T-helper 1 cell treated with Interleukin-12 subunit alpha and Interleukin-12 subunit beta and Interleukin-4 antibody, amounts not matched to agents 30 ng/mL and 1 ng/mL, for 36 hours (primary cell): Measurements from ENCODE around the gene PPP4C. TPM values are rescaled to one million over a fixed set of nuclear protein-coding genes. Genes with fewer than 3 reads are reported as not detected.

Experiments used
- intact Hi-C: fragments of 100-400 bp; cut with micrococcal nuclease; formaldehyde crosslinking; loops from one replicate; pipeline ENCODE4 v1.15.1; 2024
- total RNA-seq: library from RNA; stranded (reverse); gene quantifications from 2 replicates; pipeline ENCODE4 v1.2.3, GENCODE V29; 2022

Gene PPP4C
- total RNA-seq, 1 donor from 2014 or later = 147 TPM

DNA sequence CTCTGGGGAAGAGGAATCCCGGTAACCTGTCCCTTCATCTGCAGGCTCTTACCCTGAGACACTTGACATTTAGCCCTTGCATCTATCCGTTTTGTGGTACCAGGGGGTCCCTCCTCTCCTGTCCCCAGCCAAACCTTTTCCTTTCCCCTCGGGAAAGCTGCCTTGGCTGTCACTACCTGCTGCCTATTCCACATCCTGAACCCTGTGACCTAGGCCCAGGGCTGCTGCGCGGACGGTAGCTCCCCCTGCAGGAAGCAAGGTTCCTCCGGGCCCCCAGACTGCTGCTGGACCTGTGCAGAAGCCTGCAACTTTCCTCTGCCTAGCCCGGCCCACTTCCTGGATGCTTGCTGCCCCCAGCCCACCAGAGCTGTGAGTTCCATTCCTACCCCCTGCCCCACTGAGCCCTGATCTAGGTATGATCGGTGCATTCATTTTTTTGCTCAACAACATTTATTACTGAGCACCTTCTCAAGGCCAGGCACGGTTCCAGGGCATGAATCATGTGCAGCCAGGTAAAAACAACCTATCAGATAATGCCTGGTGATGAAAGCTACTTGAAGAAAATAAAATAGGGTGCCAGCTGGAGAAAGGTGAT lies 20.7 kb upstream of the PPP4C start:
- intact Hi-C loops = no loop called here

DNA sequence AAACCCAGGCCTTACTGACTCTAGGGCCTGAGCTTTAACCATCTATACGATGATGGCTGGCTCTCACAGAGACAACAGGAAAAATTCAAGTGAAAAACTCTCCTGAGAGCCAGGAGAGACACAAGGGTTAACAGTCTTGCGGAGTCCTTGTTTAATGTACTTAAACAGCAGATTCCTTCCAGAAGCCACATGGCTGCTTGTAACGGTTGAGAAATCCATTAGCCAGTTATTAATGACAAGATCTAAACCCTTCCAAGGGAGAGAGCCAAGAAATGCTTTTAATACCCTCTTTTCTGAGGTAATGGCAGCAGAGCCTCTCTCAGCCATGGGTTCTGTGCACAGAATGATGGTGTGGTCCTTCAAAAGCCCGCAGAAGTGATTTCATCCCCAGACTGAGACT lies 15.4 kb upstream of the PPP4C start:
- intact Hi-C loops = loop anchor here (2.0 kb wide), 1 partner anchor 68 kb away; no protein-coding TSS in a partner anchor

DNA sequence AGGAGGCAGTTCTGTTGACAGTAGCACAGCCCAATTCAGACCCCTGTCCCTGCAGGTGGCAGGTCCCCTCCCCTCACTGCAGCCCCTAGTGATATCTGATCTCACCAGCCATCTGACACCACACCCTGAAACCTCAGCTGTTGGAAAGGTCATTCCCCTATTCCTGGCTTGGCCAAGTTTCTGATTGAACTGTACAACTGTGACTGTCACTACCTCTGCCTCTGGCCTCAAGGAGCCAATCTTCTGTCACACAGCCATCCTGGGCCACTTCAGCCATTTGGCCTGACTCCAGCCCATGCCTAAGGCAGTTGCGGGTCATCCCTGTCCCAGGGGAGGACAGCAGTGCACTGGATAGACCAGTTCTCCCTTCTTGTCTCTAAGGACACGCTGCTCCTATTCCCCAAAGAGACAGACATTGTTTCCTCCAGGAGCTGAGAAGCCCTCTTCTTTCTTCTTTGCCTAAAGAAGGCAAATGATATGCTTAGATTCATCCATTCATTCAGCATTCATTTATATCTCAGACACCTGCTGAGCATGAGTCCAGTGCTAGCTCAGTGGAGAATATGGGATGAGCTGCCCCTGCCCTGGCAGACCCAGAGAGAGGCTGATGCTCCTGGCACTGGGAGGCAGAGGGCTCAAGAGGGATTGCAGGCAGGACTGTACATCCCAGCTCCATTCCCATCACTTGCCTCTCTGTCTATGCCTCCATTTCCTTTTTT lies 14.8 kb upstream of the PPP4C start:
- intact Hi-C loops = loop anchor here (2.0 kb wide), 1 partner anchor 68 kb away; no protein-coding TSS in a partner anchor

DNA sequence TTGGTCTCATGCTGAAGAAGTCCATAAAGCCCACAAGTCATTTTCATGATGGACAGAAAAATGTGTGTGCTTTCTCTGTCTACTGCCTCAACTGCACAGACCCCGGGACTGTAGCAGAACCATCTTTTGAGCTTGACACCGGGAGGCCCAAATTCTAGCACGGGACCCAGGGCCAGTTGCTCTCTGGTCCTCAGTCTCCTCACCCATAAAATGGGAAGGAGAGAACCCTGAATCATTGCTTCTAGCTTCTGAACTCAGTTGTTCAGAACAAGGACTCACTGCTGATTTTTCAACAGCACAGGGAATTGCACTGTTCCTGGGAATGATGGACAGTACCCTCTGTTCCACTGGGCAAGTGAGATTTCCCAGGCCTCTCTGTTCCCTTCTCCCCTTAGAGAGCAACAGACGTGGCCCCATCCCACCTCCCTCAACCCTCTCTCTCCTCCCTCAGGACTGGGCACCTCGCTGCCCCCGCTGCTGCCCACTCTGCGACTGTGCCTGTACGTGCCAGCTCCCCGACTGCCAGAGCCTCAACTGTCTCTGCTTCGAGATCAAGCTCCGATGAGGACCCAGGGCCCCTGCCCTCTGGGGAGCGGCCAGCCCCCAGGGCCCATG lies 12.4 kb upstream of the PPP4C start:
- intact Hi-C loops = no loop called here

DNA sequence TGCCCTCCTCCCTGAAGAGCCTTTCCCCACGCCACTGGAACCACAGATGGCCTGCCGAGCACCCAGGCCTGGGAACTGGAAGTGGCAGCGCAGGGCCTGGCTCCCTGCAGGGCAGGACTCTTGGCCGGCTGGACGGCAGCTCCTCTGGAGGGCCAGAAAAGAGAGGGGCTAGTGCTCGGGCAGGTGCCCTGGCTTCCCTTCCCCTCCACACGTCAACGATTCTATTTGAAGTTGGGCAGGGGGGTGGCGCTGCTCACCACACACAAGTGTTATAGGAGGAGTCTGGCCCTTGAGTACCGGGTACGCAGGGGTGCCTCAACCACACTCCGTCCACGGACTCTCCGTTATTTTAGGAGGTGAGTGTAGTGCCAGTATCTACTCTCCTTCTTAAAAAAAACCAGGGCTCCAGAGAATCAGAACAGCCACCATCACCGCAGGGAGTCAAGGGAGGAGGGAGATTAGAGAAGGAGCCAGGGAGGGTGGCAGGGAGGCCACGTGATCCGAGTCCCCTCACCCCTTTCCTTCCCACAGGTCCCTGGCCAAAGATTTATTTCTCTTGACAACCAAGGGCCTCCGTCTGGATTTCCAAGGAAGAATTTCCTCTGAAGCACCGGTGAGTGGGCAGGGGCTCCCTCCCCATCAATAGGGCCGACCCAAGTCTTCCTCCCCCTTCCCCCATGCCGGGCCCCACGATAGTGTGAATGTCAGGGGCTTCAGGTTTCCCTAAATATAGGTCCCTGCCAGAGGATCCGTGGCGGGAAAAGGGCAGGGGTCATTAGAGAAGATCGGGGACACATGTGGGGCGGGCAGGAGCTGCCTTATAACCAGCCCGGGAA lies 11.7 kb upstream of the PPP4C start:
- intact Hi-C loops = loop anchor here (2.0 kb wide), 4 partner anchors 59 to 343 kb away; partner anchors contain the start of genes MAPK3, TBC1D10B and ZNF771

DNA sequence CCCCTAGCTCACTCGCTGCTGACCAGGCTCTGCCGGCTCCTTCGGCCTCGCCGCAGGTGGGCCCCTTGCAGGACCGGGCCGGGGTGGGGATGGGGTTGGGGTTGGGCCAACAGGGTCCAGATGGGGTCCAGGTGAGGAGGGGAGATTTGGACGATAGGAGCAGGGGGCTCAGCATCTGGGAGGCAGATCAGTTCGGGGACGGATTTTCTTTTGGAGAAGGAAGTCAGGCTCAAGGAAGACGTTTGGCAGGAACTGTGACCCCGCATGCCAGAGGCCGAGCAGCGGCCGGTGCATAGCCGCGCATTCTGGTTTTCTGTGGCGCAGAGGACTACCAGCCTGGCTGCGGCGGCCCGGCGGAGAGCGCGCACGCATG lies 11.1 kb upstream of the PPP4C start:
- intact Hi-C loops = loop anchor here (1.0 to 5.0 kb wide), 12 partner anchors 11 to 634 kb away; partner anchors contain the start of genes CD2BP2, FBRS, ITGAL and MAPK3

DNA sequence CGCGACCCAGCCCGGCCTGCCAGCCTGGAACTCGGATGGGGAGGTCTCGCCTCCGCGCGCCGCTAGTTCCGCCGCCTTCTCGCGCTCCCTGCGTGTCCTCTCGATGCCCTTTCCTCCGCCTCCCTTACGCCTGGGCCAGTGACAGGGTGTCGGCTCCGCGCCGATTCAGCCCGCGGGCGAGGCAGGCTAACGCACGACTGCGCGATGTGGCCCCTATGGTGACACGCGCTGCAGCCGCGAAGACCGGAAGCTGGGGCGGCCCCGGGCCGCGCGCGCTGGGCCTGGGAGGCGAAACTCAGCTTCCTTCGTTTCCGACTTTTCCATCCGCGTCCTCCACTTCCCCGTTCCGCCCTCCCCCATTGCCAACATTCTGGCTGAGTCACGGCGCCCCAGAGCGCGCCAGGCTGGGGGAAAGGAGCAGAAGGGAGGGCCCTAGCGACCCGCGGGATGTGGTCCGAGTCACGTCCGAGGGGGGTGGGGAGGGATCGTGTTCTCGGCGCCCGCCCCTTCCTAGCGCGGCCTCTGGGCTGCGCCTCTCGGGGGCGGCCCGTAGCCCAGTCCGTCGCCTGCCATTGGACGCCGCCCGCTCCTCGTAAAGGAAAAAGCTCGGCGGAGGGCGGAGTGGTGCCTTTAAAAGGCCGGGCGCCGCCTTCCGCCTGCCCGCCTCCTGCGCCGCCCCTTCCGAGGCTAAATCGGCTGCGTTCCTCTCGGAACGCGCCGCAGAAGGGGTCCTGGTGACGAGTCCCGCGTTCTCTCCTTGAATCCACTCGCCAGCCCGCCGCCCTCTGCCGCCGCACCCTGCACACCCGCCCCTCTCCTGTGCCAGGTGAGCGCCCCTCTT lies 10.5 kb upstream of the PPP4C start, which contains the start of gene ALDOA:
Gene ALDOA, plus strand, starts transcription at position 659 of the 841 bp plus-strand sequence. CDS start 1,138 bp downstream, outside the sequence.
- intact Hi-C loops = loop anchor here (1.0 to 5.0 kb wide), 12 partner anchors 10 to 633 kb away; partner anchors contain the start of genes CD2BP2, FBRS, ITGAL and MAPK3

DNA sequence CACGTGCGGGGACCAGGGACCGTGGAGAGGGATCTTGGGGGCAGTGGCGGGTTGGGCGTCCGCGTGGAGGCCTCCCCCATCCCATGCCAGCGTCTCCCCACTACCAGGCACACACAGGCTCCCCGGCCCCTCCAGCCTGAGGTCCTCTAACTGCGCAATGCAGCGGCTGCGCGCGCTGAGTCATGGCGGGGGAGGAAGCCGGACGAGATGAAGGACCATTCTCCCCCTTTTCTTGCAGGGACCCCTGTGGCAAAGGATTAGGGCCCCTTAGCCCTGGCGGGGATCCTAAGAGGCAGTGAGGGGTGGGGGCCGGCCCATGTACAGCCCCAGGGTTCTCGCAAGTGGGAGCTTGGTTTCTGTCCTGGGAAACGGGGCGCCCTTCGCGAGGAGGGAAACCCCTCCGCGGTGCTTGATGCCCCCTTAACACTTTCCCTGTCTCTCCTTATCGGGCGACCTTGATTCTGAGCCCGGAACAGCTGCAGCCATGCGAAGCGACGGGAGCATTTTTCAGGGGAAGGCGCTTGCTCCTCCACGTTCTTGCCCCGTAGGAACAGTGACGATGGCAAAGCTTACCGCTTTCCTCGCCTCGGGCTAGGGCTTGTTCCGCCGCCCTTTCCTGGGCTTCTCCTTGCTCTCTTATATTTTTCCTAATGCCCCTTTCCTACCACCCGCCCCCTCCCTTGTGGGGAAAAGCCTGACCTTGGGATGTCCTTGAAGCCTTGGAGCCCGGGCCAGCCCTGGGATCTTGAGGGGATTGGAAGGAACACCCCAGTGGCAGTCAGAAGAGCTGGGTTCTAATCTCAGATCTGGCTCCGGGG lies 9.6 kb upstream of the PPP4C start:
- intact Hi-C loops = loop anchor here (1.0 to 5.0 kb wide), 12 partner anchors 9 to 632 kb away; partner anchors contain the start of genes CD2BP2, FBRS, ITGAL and MAPK3

DNA sequence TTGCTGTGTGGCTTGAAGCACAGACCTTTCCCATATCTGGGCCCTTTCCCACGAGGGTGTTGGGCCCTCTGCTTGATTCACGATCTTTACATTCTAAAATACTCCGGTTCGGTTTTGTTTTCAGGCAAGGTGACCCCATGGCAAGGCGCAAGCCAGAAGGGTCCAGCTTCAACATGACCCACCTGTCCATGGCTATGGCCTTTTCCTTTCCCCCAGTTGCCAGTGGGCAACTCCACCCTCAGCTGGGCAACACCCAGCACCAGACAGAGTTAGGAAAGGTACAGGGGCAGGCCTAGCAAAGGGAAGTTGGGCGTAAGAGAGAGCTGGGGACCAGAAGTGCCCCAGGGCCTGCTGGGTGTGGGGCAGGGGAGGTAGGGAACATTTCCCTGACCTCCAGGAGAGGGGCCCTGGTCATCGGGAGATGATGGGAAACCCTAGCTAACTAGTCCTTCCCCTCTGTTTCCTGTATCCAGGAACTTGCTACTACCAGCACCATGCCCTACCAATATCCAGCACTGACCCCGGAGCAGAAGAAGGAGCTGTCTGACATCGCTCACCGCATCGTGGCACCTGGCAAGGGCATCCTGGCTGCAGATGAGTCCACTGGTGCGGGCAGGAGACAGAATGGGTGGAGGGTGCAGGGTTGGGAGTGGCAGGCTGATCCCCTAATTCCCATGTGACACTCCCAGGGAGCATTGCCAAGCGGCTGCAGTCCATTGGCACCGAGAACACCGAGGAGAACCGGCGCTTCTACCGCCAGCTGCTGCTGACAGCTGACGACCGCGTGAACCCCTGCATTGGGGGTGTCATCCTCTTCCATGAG lies 8.8 kb upstream of the PPP4C start:
- intact Hi-C loops = loop anchor here (5.0 kb wide), 2 partner anchors 290 to 405 kb away; partner anchors contain the start of genes CD2BP2 and ITGAL

DNA sequence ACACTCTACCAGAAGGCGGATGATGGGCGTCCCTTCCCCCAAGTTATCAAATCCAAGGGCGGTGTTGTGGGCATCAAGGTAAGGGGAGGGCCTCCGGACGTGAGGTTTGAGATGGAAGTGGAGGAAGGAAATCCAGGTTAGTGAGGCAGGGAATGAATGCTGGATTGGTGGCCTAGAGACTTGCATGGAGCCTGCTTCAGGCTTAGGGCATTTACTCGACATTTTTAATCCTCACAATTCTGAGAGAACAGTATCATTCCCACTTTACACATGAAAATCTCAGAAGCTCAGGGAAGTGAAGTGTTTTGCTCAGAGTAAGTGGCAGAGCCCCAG lies 8.2 kb upstream of the PPP4C start:
- intact Hi-C loops = loop anchor here (5.0 kb wide), 2 partner anchors 290 to 405 kb away; partner anchors contain the start of genes CD2BP2 and ITGAL

DNA sequence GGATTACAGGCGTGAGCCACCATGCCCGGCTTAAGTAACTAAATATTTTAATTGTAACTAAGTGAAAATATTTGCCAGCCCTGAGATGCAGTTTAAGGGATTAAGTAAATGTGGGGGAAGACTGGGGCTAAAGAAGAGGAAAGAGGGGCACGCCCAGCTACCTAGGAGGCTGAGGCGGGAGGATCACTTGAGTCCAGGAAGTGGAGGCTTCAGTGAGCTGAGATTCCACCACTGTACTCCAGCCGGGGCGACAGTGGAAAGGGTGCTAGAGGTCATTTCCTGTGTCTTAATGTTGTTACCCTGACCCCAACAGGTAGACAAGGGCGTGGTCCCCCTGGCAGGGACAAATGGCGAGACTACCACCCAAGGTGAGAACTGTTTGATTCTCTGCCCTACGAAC lies 7.5 kb upstream of the PPP4C start:
- intact Hi-C loops = loop anchor here (5.0 kb wide), 2 partner anchors 289 to 404 kb away; partner anchors contain the start of genes CD2BP2 and ITGAL

DNA sequence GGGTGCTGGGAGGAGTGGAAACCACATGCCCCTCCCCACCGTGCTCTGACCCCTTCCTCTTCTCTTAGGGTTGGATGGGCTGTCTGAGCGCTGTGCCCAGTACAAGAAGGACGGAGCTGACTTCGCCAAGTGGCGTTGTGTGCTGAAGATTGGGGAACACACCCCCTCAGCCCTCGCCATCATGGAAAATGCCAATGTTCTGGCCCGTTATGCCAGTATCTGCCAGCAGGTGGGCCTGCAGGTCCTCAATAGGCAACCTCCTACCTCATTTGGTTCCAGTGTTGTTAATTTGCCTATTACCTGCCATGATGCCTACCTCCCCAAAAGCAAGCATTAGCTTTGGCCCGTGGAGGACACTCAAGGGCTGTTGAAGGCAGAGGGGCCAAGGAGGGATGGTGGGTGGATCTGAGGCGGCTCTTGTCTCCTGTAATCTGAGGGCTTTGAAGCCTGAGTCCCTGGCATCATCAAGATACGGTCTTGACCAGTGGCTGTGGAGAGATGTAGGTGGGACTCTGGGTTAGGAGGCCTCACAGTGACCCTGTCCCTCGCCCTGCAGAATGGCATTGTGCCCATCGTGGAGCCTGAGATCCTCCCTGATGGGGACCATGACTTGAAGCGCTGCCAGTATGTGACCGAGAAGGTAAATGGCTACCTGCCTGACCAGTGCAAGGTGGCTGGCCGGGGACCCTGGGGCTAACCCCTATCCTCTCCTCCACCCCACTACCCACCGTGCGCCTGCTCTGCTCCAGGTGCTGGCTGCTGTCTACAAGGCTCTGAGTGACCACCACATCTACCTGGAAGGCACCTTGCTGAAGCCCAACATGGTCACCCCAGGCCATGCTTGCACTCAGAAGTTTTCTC lies 6.8 kb upstream of the PPP4C start:
- intact Hi-C loops = loop anchor here (5.0 kb wide), 2 partner anchors 288 to 403 kb away; partner anchors contain the start of genes CD2BP2 and ITGAL

DNA sequence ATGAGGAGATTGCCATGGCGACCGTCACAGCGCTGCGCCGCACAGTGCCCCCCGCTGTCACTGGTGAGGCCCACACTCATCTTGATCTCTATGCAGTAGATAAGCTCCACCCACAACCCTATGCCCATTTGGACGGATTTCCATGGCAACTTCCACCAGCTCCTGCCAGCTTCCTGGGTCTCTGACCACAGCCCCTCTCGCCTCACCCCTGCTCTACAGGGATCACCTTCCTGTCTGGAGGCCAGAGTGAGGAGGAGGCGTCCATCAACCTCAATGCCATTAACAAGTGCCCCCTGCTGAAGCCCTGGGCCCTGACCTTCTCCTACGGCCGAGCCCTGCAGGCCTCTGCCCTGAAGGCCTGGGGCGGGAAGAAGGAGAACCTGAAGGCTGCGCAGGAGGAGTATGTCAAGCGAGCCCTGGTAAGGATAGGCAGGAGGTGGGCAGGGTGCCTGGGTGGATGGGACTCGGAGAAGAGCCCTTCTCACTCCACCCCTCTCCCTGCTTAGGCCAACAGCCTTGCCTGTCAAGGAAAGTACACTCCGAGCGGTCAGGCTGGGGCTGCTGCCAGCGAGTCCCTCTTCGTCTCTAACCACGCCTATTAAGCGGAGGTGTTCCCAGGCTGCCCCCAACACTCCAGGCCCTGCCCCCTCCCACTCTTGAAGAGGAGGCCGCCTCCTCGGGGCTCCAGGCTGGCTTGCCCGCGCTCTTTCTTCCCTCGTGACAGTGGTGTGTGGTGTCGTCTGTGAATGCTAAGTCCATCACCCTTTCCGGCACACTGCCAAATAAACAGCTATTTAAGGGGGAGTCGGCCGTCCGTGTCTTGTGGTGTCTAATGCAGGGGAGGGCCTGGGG lies 6.0 kb upstream of the PPP4C start:
- intact Hi-C loops = loop anchor here (5.0 kb wide), 2 partner anchors 287 to 402 kb away; partner anchors contain the start of genes CD2BP2 and ITGAL

DNA sequence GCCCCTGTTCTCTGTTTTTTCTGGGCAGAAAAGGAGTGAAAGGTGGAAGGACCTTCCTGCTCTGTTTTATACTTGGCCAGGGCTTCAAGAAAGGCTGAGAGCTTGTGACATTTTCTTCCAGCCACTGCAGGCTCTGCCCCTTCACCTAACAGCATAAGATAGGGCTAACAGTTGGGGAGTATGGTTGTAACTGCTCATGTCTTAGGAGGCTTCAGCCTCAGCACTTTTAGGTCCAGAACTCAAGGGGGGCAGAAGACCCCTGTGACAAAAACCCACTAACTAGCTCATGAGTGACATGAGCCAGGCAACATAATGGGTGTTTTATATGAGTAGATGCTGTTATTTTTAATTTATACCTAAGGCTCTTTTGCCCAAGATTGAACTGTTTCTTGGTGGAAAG lies 5.3 kb upstream of the PPP4C start:
- intact Hi-C loops = no loop called here

DNA sequence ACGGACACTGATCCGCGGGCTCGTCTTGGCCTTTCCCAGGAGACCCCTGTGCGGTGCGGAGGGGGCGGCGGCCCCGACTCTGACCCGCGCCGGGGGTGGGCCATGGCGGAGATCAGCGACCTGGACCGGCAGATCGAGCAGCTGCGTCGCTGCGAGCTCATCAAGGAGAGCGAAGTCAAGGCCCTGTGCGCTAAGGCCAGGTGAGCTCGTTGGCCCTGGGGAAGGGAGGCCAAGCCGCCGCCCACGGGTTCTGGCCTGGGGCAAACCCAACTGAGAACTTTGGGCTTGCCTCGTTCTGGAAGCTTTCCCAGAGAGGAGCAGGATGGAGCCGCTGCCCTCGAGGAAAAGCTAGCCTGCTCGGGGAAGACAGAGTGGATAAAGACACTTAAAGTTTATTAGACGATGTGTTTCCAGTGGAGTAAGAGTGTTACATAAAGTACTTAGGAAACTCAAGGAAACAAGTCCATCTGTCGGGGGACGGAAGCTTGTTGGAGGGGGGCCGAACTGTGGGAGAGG lies 540 bp downstream of the PPP4C start:
- intact Hi-C loops = loop anchor here (1.0 to 2.0 kb wide), 4 partner anchors 16 to 622 kb away; partner anchors contain the start of genes MAPK3 and YPEL3

DNA sequence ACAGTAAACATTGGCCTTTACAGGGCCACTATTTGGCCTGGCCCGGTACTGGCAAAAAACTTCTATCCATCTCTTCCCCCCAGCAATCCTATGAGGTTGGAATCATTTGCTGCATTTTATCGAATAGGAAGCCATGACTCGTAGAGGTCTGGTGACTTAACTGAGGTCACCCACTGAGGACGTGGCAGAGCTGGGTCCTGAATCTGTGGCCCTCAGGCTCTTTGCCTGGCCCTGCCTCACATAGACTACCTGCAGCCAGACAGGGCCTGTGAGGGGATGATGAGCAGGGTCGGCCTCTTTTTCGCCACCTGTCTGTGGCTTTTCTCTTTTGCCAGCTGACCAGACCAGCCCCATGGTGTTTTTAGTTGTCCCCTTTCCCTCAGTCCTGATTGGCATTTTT lies 1.9 kb downstream of the PPP4C start:
- intact Hi-C loops = loop anchor here (2.0 kb wide), 1 partner anchor 45 kb away; the partner anchor contains the start of gene MAPK3
